ENCODE results near the gene USP53. TPM values are rescaled to one million over a fixed set of nuclear protein-coding genes. Genes with fewer than 3 reads are reported as not detected.
"Not testable (repeated sequence)": the region's sequence is repeated elsewhere in the genome, so short reads cannot be mapped to it uniquely, and the experiment has no call there.

USP53 gene
- total and polyA plus RNA-seq, 2 of the 13 experiments (the other 11 are each of a cell fraction or from before 2014, with no cell fraction given), result 5.3 to 8.1 TPM

DNA sequence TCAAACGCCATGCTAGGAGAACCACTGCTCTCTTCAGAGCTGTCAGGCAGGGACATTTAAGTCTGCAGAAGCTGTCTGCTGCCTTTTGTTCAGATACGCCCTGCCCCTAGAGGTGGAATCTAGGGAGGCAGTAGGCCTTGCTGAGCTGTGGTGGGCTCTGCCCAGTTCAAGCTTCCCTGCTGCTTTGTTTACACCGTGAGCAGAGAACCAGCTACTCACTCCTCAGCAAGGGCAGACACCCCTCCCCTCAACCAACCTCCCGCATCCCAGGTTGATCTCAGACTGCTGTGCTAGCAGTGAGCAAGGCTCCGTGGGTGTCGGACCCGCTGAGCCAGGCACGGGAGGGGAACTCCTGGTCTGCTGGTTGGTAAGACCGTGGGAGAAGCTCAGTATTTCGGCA is 42.7 kb downstream of the USP53 start:
- H3K27ac ChIP-seq (ENCODE audit: extremely low read length, insufficient read depth, low read length); H3K9me3 ChIP-seq (ENCODE audit: low read length); ATAC-seq; DNase-seq (ENCODE audit: low spot score); H3K4me1 ChIP-seq (ENCODE audit: insufficient read depth, low read length); in situ Hi-C loops (cut with HindIII; ENCODE audit: extremely low pct_ligation_motif_present, low pct_unique_long_range_greater_than_20kb); H3K4me2 ChIP-seq (ENCODE audit: low read depth, low read length); intact Hi-C loops (cut with micrococcal nuclease; ENCODE audit: unreplicated experiment); H3K9ac ChIP-seq (ENCODE audit: insufficient read depth, low read depth, low read length); H3K27me3 ChIP-seq (ENCODE audit: control insufficient read depth in 1 of 2, insufficient read depth in 2 of 2, low read length in 2 of 2); H3K79me2 ChIP-seq (ENCODE audit: insufficient read depth, low read length); H2AFZ ChIP-seq (ENCODE audit: low read length); FAIRE-seq; H4K20me1 ChIP-seq (ENCODE audit: insufficient read depth, low read length); BruUV-seq (replicated peaks); POLR2A ChIA-PET; H3K4me3 ChIP-seq (replicated peaks in 1 of 3; ENCODE audit: insufficient read depth in 1 of 3, low read depth in 2 of 3, low read length in 3 of 3); CTCF ChIA-PET (ENCODE audit: low intra/inter-chr PET ratio, low total read pairs): not testable (repeated sequence)
- peaks cover 3 to 14% of the 10 kb centered on the region in 2 experiments; a peak in 4 of 5 replicates for H3K36me3 ChIP-seq (replicated peaks in 1 of 2; ENCODE audit: control insufficient read depth in 1 of 2, insufficient read depth in 2 of 2, low read length in 2 of 2)
- 97% methylated on average over 6 of the region's 10 CpGs for WGBS (ENCODE audit: low lambda C conversion rate)

GRCh38 chr4:119260528-119260927 is 48.0 kb downstream of the USP53 start:
- in situ Hi-C loops (cut with HindIII; ENCODE audit: extremely low pct_ligation_motif_present, low pct_unique_long_range_greater_than_20kb), result no loop called here
- Histone ChIP-seq H3K27me3 (ENCODE audit: control insufficient read depth in 1 of 2, insufficient read depth in 2 of 2, low read length in 2 of 2) (no peaks in the 10 kb centered on the region), H3K4me2 (ENCODE audit: low read depth, low read length) (no peak overlapping the region), H4K20me1 (ENCODE audit: insufficient read depth, low read length) (no peaks in the 10 kb centered on the region), H3K79me2 (ENCODE audit: insufficient read depth, low read length) (no peaks in the 10 kb centered on the region), H3K27ac (ENCODE audit: extremely low read length, insufficient read depth, low read length) (no peak overlapping the region), H3K9me3 (ENCODE audit: low read length) (no peaks in the 10 kb centered on the region), H2AFZ (ENCODE audit: low read length) (no peak overlapping the region), H3K9ac (ENCODE audit: insufficient read depth, low read depth, low read length) (no peak overlapping the region), H3K36me3 (replicated peaks in 1 of 2; ENCODE audit: control insufficient read depth in 1 of 2, insufficient read depth in 2 of 2, low read length in 2 of 2) (peaks cover 1 to 15% of the 10 kb centered on the region in 2 experiments; a peak in 4 of 5 replicates), H3K4me1 (ENCODE audit: insufficient read depth, low read length) (no peaks in the 10 kb centered on the region), H3K4me3 (replicated peaks in 1 of 3; ENCODE audit: insufficient read depth in 1 of 3, low read depth in 2 of 3, low read length in 3 of 3) (no peak overlapping the region)
- no TSS peak for BruUV-seq (replicated peaks)
- CTCF ChIA-PET (ENCODE audit: low intra/inter-chr PET ratio, low total read pairs), result no interaction called here
- 97% methylated on average over 6 of the region's 6 CpGs for WGBS (ENCODE audit: low lambda C conversion rate)
- POLR2A ChIA-PET, result no interaction called here
- intact Hi-C loops (cut with micrococcal nuclease; ENCODE audit: unreplicated experiment), result no loop called here
- no peak for ATAC-seq
- no peak for FAIRE-seq
- no peak for DNase-seq (ENCODE audit: low spot score)
- TF ChIP-seq GLMP (CRISPR knock-in tag; IDR thresholded peaks at IDR 0.05; ENCODE audit: borderline replicate concordance), result no peak
- no peak for TF ChIP-seq NR2C2 (CRISPR knock-in tag; IDR thresholded peaks at IDR 0.05; ENCODE audit: borderline replicate concordance)
- TF ChIP-seq ZSCAN25 (CRISPR knock-in tag; IDR thresholded peaks at IDR 0.05), result no peak
- TF ChIP-seq ZNF354B (CRISPR knock-in tag; IDR thresholded peaks at IDR 0.05), result no peak
- no peak for TF ChIP-seq FOXJ3 (CRISPR knock-in tag; IDR thresholded peaks at IDR 0.05; ENCODE audit: borderline replicate concordance)
- no peak for TF ChIP-seq ZMYM3 (CRISPR knock-in tag; IDR thresholded peaks at IDR 0.05)
- no peak for TF ChIP-seq PRDM4 (CRISPR knock-in tag; IDR thresholded peaks at IDR 0.05; ENCODE audit: borderline replicate concordance)
- no peak for TF ChIP-seq SOX13 (IDR thresholded peaks at IDR 0.05)
- no peak for TF ChIP-seq SOX13 (CRISPR knock-in tag; conservative IDR thresholded peaks at IDR 0.05 in 1 of 2, IDR thresholded peaks at IDR 0.05 in 1 of 2)
- no peak for TF ChIP-seq MAFK (conservative IDR thresholded peaks at IDR 0.05 in 1 of 2, IDR thresholded peaks at IDR 0.05 in 1 of 2; ENCODE audit: low read length in 2 of 2)
- TF ChIP-seq NCOR1 (IDR thresholded peaks at IDR 0.05; ENCODE audit: borderline replicate concordance, low read length), result no peak
- TF ChIP-seq RFX5 (IDR thresholded peaks at IDR 0.05; ENCODE audit: low read depth, low read length), result no peak
- no peak for TF ChIP-seq ZNF136 (CRISPR knock-in tag; IDR thresholded peaks at IDR 0.05; ENCODE audit: low read depth)
- no peak for TF ChIP-seq GABPB1 (CRISPR knock-in tag; IDR thresholded peaks at IDR 0.05)
